ENCODE measurements around the gene LTC4S.
"Not testable (repeated sequence)": the region's sequence is repeated elsewhere in the genome, so short reads cannot be mapped to it uniquely, and the experiment has no call there.

Gene LTC4S

DNA sequence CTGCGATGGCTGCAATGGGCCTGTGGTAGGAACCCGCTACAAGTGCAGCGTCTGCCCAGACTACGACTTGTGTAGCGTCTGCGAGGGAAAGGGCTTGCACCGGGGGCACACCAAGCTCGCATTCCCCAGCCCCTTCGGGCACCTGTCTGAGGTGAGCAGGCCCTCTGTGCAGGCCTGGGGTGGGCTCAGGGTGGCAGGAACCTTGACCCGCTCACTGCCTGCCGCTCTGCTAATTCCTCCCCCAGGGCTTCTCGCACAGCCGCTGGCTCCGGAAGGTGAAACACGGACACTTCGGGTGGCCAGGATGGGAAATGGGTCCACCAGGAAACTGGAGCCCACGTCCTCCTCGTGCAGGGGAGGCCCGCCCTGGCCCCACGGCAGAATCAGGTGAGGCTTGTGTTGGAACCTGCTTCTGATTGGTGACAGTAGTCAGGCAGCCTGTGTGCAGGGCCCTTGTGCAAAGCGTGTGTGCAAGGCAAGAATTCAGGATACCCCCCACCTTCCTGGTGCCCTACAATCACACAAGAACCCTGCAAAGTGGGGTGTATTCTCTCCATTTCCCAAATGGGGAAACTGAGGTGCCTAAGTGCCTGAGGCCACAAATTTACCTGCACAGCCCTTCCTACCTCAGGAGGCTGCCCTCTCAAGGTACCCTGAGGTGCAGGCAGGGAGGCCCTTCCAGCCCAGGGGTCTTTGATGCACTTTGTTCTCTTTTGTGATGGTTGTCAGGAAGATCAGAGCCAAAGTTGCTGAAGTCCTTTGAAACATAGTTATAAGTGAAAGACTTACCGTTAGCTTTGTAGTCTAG lies 30.4 kb downstream of the LTC4S start:
- in situ Hi-C loops (cut with MboI; ENCODE audit: low sequenced_read_pairs), result no loop called here

- in situ Hi-C loops (cut with MboI; ENCODE audit: low sequenced_read_pairs), result no loop called here
Observed at GRCh38 chr5:179824745-179825112, 30.9 kb downstream of the LTC4S start.

DNA sequence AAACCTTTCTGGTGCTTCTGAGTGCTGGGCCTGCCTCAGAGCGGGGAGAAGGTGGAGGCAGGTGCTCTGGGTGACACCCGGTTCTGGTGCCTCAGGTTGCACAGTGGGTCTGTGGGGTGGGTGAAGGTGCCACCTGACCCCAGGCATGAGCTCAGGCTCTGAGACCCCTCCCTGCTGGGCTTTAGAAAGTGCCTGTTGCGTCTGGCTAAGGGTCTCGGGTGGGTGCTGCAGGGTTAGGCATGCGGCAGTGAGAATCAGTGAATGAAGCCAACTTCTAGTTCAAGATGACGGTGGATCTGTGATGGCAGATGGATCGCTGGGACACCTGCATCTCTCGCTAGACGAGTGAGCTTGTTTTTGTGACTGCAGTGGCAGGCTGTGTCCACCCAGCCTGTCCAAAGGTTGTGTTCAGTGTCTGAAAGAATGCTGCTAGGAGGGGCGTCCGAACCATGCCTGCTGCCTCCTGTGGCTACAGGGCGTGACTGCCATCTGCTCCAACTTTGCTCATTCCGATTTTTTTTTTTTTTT lies 31.9 kb downstream of the LTC4S start:
- in situ Hi-C loops (cut with MboI; ENCODE audit: low sequenced_read_pairs), result no loop called here

DNA sequence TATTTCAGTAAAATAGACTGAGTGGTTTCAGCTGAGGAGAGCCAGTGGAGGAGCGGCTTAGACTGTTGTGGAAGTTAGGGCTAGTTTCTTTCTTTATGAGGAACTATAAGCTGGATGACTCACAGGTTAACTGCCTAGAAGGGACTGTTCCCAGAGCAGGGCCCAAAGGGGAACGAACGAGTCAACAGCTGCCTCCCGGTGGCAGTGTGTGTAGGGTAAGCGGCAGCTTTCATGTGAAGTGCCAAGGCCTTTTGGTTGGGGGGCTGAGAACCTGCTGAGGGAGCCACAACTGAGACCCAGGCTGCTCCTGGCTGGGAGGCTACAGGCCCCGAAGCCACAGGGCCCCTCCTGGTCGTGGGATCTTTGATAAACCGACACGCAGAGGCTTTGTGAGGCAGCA lies 33.9 kb downstream of the LTC4S start:
- in situ Hi-C loops (cut with MboI; ENCODE audit: low sequenced_read_pairs), result no loop called here

DNA sequence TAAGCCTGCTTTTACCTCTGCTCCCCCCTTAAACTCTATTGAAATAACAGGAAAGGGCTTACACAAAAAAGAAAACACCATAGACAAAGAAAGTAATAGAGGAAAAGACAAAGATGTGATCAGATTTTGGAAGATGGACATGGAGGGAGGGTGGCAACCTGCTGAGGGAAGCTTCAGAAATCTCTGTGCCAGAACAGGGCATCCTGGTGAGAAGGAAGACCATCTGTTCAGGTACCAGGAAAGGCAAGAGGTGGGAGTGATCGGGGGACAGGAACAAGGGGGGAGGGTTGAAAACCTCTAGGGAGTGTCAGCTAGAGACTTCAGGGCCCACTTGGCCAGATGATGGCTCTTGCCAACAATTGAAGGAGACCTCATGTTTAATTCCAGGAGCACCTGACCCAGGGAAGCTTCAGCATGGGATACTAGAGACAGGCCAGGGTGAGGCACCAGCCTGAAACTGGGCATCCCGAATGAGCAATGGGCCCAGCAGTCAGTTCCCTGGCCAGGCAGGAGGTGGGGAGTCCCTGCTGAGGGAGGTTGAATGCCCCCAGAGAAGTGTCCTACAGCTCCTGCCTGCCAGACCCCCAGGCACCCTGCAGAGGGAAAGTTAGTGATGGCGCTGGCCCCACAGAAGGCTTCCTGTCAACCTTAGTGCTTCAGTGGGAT lies 35.1 kb downstream of the LTC4S start:
- in situ Hi-C loops (cut with MboI; ENCODE audit: low sequenced_read_pairs), result no loop called here

DNA sequence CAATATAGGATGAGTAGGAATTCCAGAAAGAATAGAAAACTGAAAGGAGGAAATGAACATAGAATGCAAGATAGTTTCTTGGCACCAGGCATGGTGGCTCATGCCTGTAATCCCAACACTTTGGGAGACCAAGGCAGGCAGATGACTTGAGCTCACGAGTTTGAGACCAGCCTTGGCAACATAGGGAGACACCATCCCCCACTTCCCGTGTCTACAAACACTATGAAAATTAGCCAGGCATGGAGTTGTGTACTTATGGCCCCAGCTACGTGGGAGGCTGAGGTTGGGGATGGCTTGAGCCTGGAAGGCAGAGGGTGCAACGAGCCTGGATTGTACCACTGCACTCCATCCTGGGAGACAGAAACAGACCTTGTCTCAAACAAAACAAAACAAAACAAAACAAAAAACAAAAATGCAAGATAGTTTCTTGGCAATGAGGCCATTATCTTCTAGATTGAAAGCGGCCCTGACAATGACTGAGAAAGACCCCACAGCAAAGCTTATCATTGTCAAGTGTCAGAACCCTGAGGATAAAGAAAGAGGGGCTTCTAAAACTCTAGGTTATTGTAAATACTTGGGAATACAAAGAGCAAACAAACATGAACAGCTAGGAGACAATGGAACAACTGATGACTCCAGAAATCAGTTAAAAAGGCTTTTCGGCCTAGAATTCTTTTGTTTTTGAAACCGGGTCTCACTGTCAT lies 36.1 kb downstream of the LTC4S start:
- in situ Hi-C loops (cut with MboI; ENCODE audit: low sequenced_read_pairs), result no loop called here

- in situ Hi-C loops (cut with MboI; ENCODE audit: low sequenced_read_pairs), result no loop called here
Observed at GRCh38 chr5:179830818-179831468, 37.2 kb downstream of the LTC4S start.

DNA sequence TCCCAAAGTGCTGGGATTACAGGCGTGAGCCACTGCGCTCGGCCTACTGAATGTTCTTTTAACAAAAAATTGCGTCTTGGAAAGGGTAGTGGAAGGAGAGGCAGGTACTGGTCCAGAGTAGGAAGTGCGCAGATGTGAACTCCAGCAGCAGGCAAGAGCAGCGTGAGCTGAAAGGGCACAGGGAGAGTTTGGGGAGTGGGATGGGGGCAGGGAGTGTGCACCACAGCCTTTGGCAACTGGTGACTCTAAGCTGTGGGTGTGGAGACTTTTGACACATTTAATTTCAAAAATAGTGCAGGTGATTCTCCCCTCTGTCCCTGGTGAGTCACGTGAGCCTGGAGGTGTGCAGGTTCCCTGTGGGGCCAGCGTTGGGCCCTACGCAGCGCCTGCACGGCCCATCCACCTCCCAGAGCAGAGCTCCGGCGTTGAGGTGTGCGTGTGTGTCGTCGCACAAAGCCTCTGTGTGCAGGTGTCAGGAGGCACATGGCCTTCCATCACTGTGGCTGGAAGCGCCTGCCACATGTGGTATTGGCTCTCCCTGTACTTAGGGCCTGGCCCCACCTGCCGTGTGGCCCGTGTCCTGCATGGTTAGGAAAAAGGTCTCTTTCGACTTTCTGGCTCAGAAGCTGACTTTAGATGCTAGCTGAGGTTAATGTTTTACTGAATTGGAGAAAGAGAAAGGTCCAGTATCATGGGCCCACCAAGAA lies 38.4 kb downstream of the LTC4S start:
- in situ Hi-C loops (cut with MboI; ENCODE audit: low sequenced_read_pairs), result no loop called here

GRCh38 chr5:179833056-179833708 lies 39.4 kb downstream of the LTC4S start:
- in situ Hi-C loops (cut with MboI; ENCODE audit: low sequenced_read_pairs), result no loop called here

GRCh38 chr5:179833709-179834070 lies 39.9 kb downstream of the LTC4S start:
- in situ Hi-C loops (cut with MboI; ENCODE audit: low sequenced_read_pairs), result no loop called here

- in situ Hi-C loops (cut with MboI; ENCODE audit: low sequenced_read_pairs), result no loop called here
Observed at GRCh38 chr5:179834120-179834519, 40.3 kb downstream of the LTC4S start.

DNA sequence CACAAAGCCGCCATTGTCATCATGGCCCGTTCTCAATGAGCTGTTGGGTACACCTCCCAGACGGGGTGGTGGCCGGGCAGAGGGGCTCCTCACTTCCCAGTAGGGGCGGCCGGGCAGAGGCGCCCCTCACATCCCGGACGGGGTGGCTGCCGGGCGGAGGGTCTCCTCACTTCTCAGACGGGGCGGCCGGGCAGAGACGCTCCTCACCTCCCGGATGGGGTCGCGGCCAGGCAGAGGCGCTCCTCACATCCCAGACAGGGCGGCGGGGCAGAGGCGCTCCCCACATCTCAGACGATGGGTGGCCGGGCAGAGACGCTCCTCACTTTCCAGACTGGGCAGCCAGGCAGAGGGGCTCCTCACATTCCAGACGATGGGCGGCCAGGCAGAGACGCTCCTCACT lies 41.1 kb downstream of the LTC4S start:
- in situ Hi-C loops (cut with MboI; ENCODE audit: low sequenced_read_pairs), result not testable (repeated sequence)

- in situ Hi-C loops (cut with MboI; ENCODE audit: low sequenced_read_pairs), result no loop called here
Observed at GRCh38 chr5:179836225-179837019, 42.6 kb downstream of the LTC4S start.

- in situ Hi-C loops (cut with MboI; ENCODE audit: low sequenced_read_pairs), result no loop called here
Observed at GRCh38 chr5:179837076-179838011, 43.6 kb downstream of the LTC4S start.

DNA sequence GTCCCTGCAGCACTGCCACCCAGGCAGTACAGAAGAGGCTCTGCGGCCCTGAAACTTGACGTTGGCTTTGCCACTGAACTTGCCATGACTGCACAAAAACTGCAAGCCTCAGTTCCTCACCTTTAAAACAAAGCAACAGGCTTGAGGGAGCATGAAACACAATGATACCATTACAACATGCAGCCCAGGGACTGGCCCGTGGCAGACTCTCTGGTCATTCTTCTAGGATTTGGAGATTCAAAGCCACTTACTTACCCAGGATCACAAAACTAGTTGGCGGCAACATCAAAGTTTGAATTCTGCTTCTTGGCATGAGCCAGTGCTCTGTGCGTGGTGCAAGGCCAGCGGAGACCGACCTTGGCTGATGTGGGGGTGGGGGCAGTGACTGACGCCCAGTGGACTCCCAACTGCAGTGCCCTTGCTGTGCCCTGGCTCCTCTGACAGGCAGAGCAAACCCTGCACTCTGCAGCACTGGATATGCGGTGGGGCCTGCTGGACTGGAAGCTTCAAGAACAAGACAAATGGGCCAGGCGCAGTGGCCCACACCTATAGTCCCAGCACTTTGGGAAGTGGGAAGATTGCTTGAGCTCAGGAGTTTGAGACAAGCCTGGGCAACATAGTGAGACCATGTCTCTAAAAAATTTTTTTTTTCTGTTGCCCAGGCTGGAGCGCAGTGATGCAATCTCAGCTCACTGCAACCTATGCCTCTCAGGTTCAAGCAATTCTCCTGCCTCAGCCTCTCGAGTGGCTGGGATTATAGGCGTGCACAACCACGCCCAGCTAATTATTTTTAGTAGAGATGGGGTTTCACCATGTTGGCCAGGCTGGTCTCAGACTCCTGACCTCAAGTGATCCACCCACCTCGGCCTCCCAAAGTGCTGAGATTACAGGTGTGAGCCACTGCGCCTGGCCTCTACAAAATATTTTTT lies 45.8 kb downstream of the LTC4S start:
- in situ Hi-C loops (cut with MboI; ENCODE audit: low sequenced_read_pairs), result no loop called here

GRCh38 chr5:179840321-179840720 lies 46.5 kb downstream of the LTC4S start:
- in situ Hi-C loops (cut with MboI; ENCODE audit: low sequenced_read_pairs), result no loop called here

GRCh38 chr5:179840766-179841165 lies 47.0 kb downstream of the LTC4S start:
- in situ Hi-C loops (cut with MboI; ENCODE audit: low sequenced_read_pairs), result no loop called here
